ENCODE results near the gene IFT88. TPM values are rescaled to one million over a fixed set of nuclear protein-coding genes. Genes with fewer than 3 reads are reported as not detected.

IFT88 gene
- polyA plus RNA-seq, 1 donor from 2014 or later = 32.7 TPM

- no peak for TF ChIP-seq POLR2AphosphoS5 (IDR thresholded peaks at IDR 0.05)
- no peak for TF ChIP-seq EZH2 (IDR thresholded peaks at IDR 0.05; ENCODE audit: borderline replicate concordance, insufficient read depth, low read length, poor library complexity, severe bottlenecking)
- TF ChIP-seq, protein P1, sequence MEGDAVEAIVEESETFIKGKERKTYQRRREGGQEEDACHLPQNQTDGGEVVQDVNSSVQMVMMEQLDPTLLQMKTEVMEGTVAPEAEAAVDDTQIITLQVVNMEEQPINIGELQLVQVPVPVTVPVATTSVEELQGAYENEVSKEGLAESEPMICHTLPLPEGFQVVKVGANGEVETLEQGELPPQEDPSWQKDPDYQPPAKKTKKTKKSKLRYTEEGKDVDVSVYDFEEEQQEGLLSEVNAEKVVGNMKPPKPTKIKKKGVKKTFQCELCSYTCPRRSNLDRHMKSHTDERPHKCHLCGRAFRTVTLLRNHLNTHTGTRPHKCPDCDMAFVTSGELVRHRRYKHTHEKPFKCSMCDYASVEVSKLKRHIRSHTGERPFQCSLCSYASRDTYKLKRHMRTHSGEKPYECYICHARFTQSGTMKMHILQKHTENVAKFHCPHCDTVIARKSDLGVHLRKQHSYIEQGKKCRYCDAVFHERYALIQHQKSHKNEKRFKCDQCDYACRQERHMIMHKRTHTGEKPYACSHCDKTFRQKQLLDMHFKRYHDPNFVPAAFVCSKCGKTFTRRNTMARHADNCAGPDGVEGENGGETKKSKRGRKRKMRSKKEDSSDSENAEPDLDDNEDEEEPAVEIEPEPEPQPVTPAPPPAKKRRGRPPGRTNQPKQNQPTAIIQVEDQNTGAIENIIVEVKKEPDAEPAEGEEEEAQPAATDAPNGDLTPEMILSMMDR (IDR thresholded peaks at IDR 0.05; ENCODE audit: poor library complexity, severe bottlenecking) = no peak
- no peak for TF ChIP-seq RAD21 (conservative IDR thresholded peaks at IDR 0.05)
- TF ChIP-seq SMC3 (conservative IDR thresholded peaks at IDR 0.05; ENCODE audit: poor library complexity) = no peak
- TF ChIP-seq TAF1 (IDR thresholded peaks at IDR 0.05; ENCODE audit: low read depth) = no peak
- TF ChIP-seq, protein P2, sequence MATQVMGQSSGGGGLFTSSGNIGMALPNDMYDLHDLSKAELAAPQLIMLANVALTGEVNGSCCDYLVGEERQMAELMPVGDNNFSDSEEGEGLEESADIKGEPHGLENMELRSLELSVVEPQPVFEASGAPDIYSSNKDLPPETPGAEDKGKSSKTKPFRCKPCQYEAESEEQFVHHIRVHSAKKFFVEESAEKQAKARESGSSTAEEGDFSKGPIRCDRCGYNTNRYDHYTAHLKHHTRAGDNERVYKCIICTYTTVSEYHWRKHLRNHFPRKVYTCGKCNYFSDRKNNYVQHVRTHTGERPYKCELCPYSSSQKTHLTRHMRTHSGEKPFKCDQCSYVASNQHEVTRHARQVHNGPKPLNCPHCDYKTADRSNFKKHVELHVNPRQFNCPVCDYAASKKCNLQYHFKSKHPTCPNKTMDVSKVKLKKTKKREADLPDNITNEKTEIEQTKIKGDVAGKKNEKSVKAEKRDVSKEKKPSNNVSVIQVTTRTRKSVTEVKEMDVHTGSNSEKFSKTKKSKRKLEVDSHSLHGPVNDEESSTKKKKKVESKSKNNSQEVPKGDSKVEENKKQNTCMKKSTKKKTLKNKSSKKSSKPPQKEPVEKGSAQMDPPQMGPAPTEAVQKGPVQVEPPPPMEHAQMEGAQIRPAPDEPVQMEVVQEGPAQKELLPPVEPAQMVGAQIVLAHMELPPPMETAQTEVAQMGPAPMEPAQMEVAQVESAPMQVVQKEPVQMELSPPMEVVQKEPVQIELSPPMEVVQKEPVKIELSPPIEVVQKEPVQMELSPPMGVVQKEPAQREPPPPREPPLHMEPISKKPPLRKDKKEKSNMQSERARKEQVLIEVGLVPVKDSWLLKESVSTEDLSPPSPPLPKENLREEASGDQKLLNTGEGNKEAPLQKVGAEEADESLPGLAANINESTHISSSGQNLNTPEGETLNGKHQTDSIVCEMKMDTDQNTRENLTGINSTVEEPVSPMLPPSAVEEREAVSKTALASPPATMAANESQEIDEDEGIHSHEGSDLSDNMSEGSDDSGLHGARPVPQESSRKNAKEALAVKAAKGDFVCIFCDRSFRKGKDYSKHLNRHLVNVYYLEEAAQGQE (IDR thresholded peaks at IDR 0.05; ENCODE audit: borderline replicate concordance) = no peak
- TF ChIP-seq MXI1 (conservative IDR thresholded peaks at IDR 0.05; ENCODE audit: poor library complexity, severe bottlenecking) = no peak
- no peak for TF ChIP-seq EP300 (conservative IDR thresholded peaks at IDR 0.05; ENCODE audit: poor library complexity, severe bottlenecking)
- H2AFZ ChIP-seq (ENCODE audit: low read depth, low read length) = no peak overlapping the region
- H3K79me2 ChIP-seq (replicated peaks; ENCODE audit: insufficient read depth, low read length) = no peaks in the 10 kb centered on the region
- no peak overlapping the region for H3K4me2 ChIP-seq (ENCODE audit: low read length)
- H3K9me3 ChIP-seq (ENCODE audit: low read length) = no peaks in the 10 kb centered on the region
- peaks cover 4% of the 10 kb centered on the region for H3K36me3 ChIP-seq (ENCODE audit: insufficient read depth, low read length)
- H3K27ac ChIP-seq (ENCODE audit: low read length) = no peak overlapping the region
- no peaks in the 10 kb centered on the region for H3F3A ChIP-seq (ENCODE audit: insufficient read depth, low read length, poor library complexity, severe bottlenecking)
- no peak overlapping the region for H3K4me3 ChIP-seq (ENCODE audit: low read length)
- no peaks in the 10 kb centered on the region for H3K9me2 ChIP-seq (ENCODE audit: insufficient read depth, low read length)
- no peaks in the 10 kb centered on the region for H3K27me3 ChIP-seq (ENCODE audit: insufficient read depth, low read depth, low read length)
- H3K9ac ChIP-seq (ENCODE audit: low read length) = no peak overlapping the region
- H4K20me1 ChIP-seq (ENCODE audit: insufficient read depth) = no peaks in the 10 kb centered on the region
Measured at GRCh38 chr13:20696073-20696472, 129.1 kb downstream of the IFT88 start.

DNA sequence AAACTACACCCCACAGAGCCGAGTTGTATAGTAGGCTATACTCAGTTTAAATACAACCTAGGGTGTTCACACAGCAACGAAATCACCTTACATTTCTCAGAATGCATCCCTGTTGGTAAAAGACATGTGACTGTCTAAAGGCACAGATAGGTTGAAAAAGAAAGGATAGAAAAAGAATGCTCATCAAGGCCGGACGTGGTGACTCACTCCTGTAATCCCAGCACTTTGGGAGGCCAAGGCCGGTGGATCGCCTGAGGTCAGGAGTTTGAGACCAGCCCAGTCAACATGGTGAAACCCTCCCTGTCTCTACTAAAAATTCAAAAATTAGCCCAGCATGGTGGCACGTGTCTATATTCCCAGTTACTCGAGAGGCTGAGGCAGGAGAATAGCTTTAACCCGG lies 132.8 kb downstream of the IFT88 start:
- TF ChIP-seq POLR2AphosphoS5 (IDR thresholded peaks at IDR 0.05) = no peak
- TF ChIP-seq, protein P2 (IDR thresholded peaks at IDR 0.05; ENCODE audit: borderline replicate concordance) = no peak
- no peak for TF ChIP-seq SMC3 (conservative IDR thresholded peaks at IDR 0.05; ENCODE audit: poor library complexity)
- TF ChIP-seq EZH2 (IDR thresholded peaks at IDR 0.05; ENCODE audit: borderline replicate concordance, insufficient read depth, low read length, poor library complexity, severe bottlenecking) = no peak
- TF ChIP-seq, protein P1 (IDR thresholded peaks at IDR 0.05; ENCODE audit: poor library complexity, severe bottlenecking) = no peak
- no peak for TF ChIP-seq MXI1 (conservative IDR thresholded peaks at IDR 0.05; ENCODE audit: poor library complexity, severe bottlenecking)
- no peak for TF ChIP-seq TAF1 (IDR thresholded peaks at IDR 0.05; ENCODE audit: low read depth)
- Histone ChIP-seq H3K27me3 (ENCODE audit: insufficient read depth, low read depth, low read length) (no peaks in the 10 kb centered on the region), H3K27ac (ENCODE audit: low read length) (no peak overlapping the region), H4K20me1 (ENCODE audit: insufficient read depth) (no peaks in the 10 kb centered on the region), H3K79me2 (replicated peaks; ENCODE audit: insufficient read depth, low read length) (no peaks in the 10 kb centered on the region), H2AFZ (ENCODE audit: low read depth, low read length) (no peak overlapping the region), H3K9me3 (ENCODE audit: low read length) (no peaks in the 10 kb centered on the region), H3K9me2 (ENCODE audit: insufficient read depth, low read length) (no peaks in the 10 kb centered on the region), H3F3A (ENCODE audit: insufficient read depth, low read length, poor library complexity, severe bottlenecking) (no peaks in the 10 kb centered on the region), H3K36me3 (ENCODE audit: insufficient read depth, low read length) (no peaks in the 10 kb centered on the region), H3K9ac (ENCODE audit: low read length) (no peak overlapping the region), H3K4me3 (ENCODE audit: low read length) (no peak overlapping the region), H3K4me2 (ENCODE audit: low read length) (no peak overlapping the region)
